ENCODE results near the gene ATP6V1E1. TPM values are rescaled to one million over a fixed set of nuclear protein-coding genes. Genes with fewer than 3 reads are reported as not detected.
A peak's percentile ranks its signal among the peaks of the same experiment; 100 is the strongest.
"Not testable (repeated sequence)": the region's sequence is repeated elsewhere in the genome, so short reads cannot be mapped to it uniquely, and the experiment has no call there.

ATP6V1E1 gene
- total RNA-seq, 1 experiment from 2014 or later = 89.2 TPM

DNA sequence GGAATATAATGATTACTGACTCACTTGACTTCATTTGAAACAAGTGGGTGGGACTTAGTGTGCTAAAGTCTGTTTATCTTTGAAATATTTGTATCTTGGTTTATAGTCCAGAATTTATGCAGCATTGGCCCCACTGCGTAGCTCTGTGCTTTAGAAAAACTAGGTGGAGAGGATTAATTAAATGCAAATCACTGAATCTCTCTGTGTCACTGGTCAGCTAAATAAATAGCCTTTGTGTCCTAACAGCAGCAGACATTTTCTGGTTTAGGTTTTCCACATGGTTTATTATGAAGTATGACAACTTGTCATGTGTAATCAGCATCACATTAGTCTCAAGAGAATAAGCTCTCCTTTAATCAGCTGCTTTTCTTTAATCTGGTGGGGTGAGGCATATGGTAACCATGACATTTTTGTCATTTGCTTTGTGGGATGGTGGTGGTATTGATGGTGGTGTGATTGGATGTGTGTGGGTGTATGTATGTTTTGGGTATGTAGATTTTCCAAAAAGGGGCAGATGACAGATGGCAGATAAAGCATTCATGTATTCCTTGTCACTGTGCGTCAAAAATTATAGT, 44.0 kb upstream of the ATP6V1E1 start:
- H3K27ac Mint-ChIP-seq = no peak overlapping the region
- no peak overlapping the region for H3K9ac ChIP-seq (ENCODE audit: extremely low read depth, insufficient read length, low read length)
- H3K18ac ChIP-seq (ENCODE audit: insufficient read length, low read depth, low read length) = no peak overlapping the region

DNA sequence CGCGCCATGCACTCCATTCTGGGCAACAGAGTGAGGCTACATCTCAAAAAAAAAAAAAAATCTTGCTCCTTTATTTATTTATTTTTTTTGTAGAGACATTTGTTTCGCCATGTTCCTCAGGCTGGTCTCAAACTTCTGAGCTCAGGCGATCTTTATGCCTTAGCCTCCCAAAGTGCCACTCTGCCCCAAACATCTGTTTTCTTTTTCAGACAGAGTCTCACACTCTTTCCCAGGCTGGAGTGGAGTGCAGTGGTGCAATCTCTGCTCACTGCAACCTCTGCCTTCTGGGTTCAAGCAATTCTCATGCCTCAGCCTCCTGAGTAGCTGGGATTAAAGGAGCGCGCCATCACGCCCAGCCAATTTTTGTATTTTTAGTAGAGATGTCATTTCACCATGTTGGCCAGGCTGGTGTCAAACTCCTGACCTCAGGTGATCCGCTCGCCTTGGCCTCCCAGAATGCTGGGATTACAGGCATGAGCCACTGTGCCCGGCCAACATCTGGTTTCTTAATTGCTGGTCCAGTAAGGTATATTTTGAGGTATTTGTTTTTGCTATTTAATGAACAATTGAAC, 43.1 kb upstream of the ATP6V1E1 start:
- H2AFZ ChIP-seq (ENCODE audit: low read length); H2BK12ac ChIP-seq (ENCODE audit: insufficient read length, low read depth, low read length); H2BK120ac ChIP-seq (ENCODE audit: low read depth, low read length, poor library complexity, severe bottlenecking); H3K4me3 Mint-ChIP-seq; H3K23ac ChIP-seq (ENCODE audit: insufficient read length, low read depth, low read length); H3K4me1 Mint-ChIP-seq; H3K23me2 ChIP-seq (ENCODE audit: insufficient read length, low read depth, low read length, poor library complexity, severe bottlenecking); H3K27me3 Mint-ChIP-seq (ENCODE audit: low read depth); H2BK15ac ChIP-seq (ENCODE audit: low read depth, low read length); H3K79me2 ChIP-seq (ENCODE audit: insufficient read depth, low read length); H3K14ac ChIP-seq (ENCODE audit: insufficient read depth, low read length); H3K9ac ChIP-seq (ENCODE audit: extremely low read depth, insufficient read length, low read length); H3K27me3 ChIP-seq (ENCODE audit: insufficient read depth, low read length); H2BK20ac ChIP-seq (ENCODE audit: low read depth, low read length, poor library complexity, severe bottlenecking); H4K20me1 ChIP-seq (ENCODE audit: control insufficient read depth, insufficient read depth, insufficient read length); H2BK5ac ChIP-seq (ENCODE audit: insufficient read length, low read length); H3K4me2 ChIP-seq (ENCODE audit: insufficient read depth, insufficient read length, low read length); H4K8ac ChIP-seq (replicated peaks; ENCODE audit: insufficient read length, low read depth, low read length); DNase-seq; H4K5ac ChIP-seq (ENCODE audit: insufficient read length, low read depth, low read length); H3K4ac ChIP-seq (ENCODE audit: low read depth, low read length); H3T11ph ChIP-seq (ENCODE audit: low read length); H3K9me3 Mint-ChIP-seq; H3K18ac ChIP-seq (ENCODE audit: insufficient read length, low read depth, low read length); H2AK5ac ChIP-seq (ENCODE audit: insufficient read length, low read length); H3K9me3 ChIP-seq (ENCODE audit: control insufficient read depth, low read depth, low read length); H4K91ac ChIP-seq (ENCODE audit: insufficient read length, low read depth, low read length); H3K4me1 ChIP-seq (ENCODE audit: insufficient read depth, low read length); H3K27ac ChIP-seq (ENCODE audit: insufficient read length, low read depth, low read length); H3K56ac ChIP-seq (ENCODE audit: insufficient read length, low read depth, low read length); H3K79me1 ChIP-seq (ENCODE audit: insufficient read depth, low read depth, low read length, poor library complexity, severe bottlenecking): not testable (repeated sequence)
- peaks cover 2 to 16% (median 11%) of the 10 kb centered on the region in 3 experiments; a peak in 4 of 7 replicates for H3K36me3 Mint-ChIP-seq (ENCODE audit: insufficient read depth in 1 of 3, low read depth in 3 of 3)
- WGBS (ENCODE audit: extremely low coverage, insufficient read length, low lambda C conversion rate) = no CpG with 5 or more reads among the region's 10 CpGs
- peak overlapping the region in 1 of 3 experiments; percentile 74; a peak in 1 of 7 replicates for H3K27ac Mint-ChIP-seq

More for the DNA sequence above, 44.0 kb upstream of the ATP6V1E1 start:
- no peak overlapping the region for H3K23ac ChIP-seq (ENCODE audit: insufficient read length, low read depth, low read length)
- no peak overlapping the region for H3K4ac ChIP-seq (ENCODE audit: low read depth, low read length)
- H2BK15ac ChIP-seq (ENCODE audit: low read depth, low read length) = no peak overlapping the region
- no peak overlapping the region for H2BK20ac ChIP-seq (ENCODE audit: low read depth, low read length, poor library complexity, severe bottlenecking)
- H4K91ac ChIP-seq (ENCODE audit: insufficient read length, low read depth, low read length) = no peak overlapping the region
- DNase-seq = no peak
- H3K4me2 ChIP-seq (ENCODE audit: insufficient read depth, insufficient read length, low read length) = no peak overlapping the region
- Mint-ChIP-seq H3K27me3 (ENCODE audit: low read depth) (no peaks in the 10 kb centered on the region; the same call in 1 of the 2 replicates), H3K36me3 (ENCODE audit: insufficient read depth in 1 of 3, low read depth in 3 of 3) (peaks cover 0 to 11% (median 8%) of the 10 kb centered on the region in 3 experiments; a peak in 4 of 7 replicates), H3K9me3 (no peaks in the 10 kb centered on the region), H3K4me3 (no peak overlapping the region), H3K4me1 (no peaks in the 10 kb centered on the region)
- H3K4me1 ChIP-seq (ENCODE audit: insufficient read depth, low read length) = no peaks in the 10 kb centered on the region
- no CpG with 5 or more reads among the region's 2 CpGs for WGBS (ENCODE audit: extremely low coverage, insufficient read length, low lambda C conversion rate)
- H3T11ph ChIP-seq (ENCODE audit: low read length) = no peak overlapping the region
- no peak overlapping the region for H2BK12ac ChIP-seq (ENCODE audit: insufficient read length, low read depth, low read length)
- no peak overlapping the region for H2BK120ac ChIP-seq (ENCODE audit: low read depth, low read length, poor library complexity, severe bottlenecking)
- no peaks in the 10 kb centered on the region for H4K20me1 ChIP-seq (ENCODE audit: control insufficient read depth, insufficient read depth, insufficient read length)
- H4K8ac ChIP-seq (replicated peaks; ENCODE audit: insufficient read length, low read depth, low read length) = no peak overlapping the region
- no peak overlapping the region for H4K5ac ChIP-seq (ENCODE audit: insufficient read length, low read depth, low read length)
- no peak overlapping the region for H2AFZ ChIP-seq (ENCODE audit: low read length)
- H3K23me2 ChIP-seq (ENCODE audit: insufficient read length, low read depth, low read length, poor library complexity, severe bottlenecking) = no peaks in the 10 kb centered on the region
- H2BK5ac ChIP-seq (ENCODE audit: insufficient read length, low read length) = no peak overlapping the region
- H3K9me3 ChIP-seq (ENCODE audit: control insufficient read depth, low read depth, low read length) = no peaks in the 10 kb centered on the region
- H3K79me1 ChIP-seq (ENCODE audit: insufficient read depth, low read depth, low read length, poor library complexity, severe bottlenecking) = no peaks in the 10 kb centered on the region
- H3K27me3 ChIP-seq (ENCODE audit: insufficient read depth, low read length) = no peaks in the 10 kb centered on the region
- H2AK5ac ChIP-seq (ENCODE audit: insufficient read length, low read length) = no peak overlapping the region
- TF ChIP-seq, protein P1, sequence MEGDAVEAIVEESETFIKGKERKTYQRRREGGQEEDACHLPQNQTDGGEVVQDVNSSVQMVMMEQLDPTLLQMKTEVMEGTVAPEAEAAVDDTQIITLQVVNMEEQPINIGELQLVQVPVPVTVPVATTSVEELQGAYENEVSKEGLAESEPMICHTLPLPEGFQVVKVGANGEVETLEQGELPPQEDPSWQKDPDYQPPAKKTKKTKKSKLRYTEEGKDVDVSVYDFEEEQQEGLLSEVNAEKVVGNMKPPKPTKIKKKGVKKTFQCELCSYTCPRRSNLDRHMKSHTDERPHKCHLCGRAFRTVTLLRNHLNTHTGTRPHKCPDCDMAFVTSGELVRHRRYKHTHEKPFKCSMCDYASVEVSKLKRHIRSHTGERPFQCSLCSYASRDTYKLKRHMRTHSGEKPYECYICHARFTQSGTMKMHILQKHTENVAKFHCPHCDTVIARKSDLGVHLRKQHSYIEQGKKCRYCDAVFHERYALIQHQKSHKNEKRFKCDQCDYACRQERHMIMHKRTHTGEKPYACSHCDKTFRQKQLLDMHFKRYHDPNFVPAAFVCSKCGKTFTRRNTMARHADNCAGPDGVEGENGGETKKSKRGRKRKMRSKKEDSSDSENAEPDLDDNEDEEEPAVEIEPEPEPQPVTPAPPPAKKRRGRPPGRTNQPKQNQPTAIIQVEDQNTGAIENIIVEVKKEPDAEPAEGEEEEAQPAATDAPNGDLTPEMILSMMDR (conservative IDR thresholded peaks at IDR 0.05) = no peak
- no peak overlapping the region for H3K14ac ChIP-seq (ENCODE audit: insufficient read depth, low read length)
- no peak overlapping the region for H3K27ac ChIP-seq (ENCODE audit: insufficient read length, low read depth, low read length)
- no peaks in the 10 kb centered on the region for H3K79me2 ChIP-seq (ENCODE audit: insufficient read depth, low read length)
- H3K56ac ChIP-seq (ENCODE audit: insufficient read length, low read depth, low read length) = no peak overlapping the region
